ENCODE measurements around the gene ACACA.

Gene ACACA

GRCh38 chr17:37292429-37293139 is 114.1 kb downstream of the ACACA start:
- DNase-seq (ENCODE audit: low spot score), result no peak

DNA sequence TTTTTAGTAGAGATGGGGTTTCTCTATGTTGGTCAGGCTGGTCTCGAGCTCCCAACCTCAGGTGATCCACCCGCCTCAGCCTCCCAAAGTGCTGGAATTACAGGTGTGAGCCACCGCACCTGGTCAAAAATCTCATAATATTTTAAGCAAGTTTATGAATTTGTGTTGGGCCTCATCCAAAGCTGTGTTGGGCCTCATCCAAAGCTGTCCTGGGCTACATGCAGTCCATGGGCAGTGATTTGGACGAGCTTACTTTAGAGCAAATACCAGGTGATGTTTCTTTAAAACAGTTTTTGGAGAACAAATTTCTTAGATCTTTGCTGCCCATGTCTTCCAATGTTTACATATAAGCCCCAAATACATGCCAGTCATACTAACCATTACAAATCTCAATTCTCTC is 115.3 kb downstream of the ACACA start:
- DNase-seq (ENCODE audit: low spot score), result no peak

GRCh38 chr17:37286430-37286829 is 120.2 kb downstream of the ACACA start:
- no peak for DNase-seq (ENCODE audit: low spot score)

DNA sequence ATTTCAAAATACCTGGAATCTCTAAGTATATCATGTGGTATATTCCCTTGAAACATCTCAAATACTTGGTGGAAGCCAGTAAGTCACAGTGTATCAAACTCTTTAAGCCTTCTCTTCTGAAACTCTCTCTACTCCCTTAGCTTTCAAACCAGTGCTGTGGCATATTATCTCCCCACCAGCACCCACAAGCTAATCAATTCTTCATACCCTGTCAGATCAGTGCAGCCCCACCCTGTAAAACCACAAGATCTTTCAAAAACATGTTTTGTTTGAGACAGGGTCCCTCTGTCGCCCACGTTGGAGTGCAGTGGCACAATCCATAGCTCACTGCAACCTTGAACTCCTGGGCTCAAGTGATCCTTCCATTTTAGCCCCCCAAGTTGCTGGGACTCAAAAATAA is 122.4 kb downstream of the ACACA start:
- DNase-seq (ENCODE audit: low spot score), result no peak

DNA sequence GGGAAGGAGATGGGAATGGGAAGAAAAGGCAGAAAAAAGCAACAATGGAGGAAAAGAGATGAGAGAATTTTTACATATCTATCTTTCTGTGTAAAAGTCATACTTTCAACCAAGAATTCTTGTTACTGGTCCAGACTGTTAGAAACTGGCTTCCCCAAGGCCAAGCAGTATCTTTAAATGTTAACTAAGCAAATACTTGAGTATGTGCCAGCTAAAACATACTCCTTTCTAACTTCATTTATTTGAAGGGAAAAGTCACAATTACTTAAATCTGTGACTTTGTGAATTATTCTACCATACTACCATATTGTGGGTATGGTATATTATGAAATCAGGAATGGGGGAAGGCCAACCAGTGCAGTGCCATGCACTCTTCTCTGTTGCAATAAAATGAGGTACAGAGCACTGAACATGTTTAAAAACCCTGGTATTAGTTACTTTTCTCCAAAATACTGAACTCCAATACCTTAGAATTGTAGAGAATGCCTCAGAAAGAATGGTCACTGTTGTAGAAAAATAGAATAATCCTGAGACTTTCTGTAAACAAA is 123.1 kb downstream of the ACACA start:
- no peak for DNase-seq (ENCODE audit: low spot score)

GRCh38 chr17:37280841-37281240 is 125.8 kb downstream of the ACACA start:
- DNase-seq (ENCODE audit: low spot score), result no peak

DNA sequence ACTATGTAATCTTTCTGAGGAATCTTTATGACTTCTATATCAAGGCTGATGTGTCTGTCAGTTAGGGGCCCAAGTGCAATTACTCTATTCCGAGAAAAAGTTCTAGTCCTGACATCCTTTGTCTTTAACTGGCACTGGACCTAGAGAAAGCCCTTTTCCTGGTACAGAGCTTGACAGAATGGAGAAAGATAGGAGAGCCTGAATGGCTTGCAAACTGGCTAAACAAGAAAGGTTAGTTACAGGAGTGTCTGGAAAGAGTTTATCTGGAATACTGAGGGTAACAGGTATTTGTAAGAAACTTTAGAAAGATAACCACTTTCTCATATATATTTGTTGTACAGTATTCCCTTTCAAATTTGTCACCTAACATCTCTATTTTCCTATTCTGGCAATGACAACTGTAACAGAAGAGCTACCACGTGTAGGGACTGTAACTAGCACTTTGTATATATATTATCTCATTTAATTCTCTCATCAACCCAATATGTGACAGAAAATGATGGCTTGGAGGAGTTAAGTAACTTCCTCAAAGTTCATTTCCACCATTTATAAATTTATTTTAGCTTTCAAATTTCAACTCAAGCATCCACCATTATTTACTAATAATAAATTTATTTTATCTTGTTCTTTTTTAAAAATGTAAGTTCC is 128.3 kb downstream of the ACACA start:
- no peak for DNase-seq (ENCODE audit: low spot score)

- no peak for DNase-seq (ENCODE audit: low spot score)
These were observed 130.2 kb downstream of the ACACA start for GRCh38 chr17:37276475-37276874.

DNA sequence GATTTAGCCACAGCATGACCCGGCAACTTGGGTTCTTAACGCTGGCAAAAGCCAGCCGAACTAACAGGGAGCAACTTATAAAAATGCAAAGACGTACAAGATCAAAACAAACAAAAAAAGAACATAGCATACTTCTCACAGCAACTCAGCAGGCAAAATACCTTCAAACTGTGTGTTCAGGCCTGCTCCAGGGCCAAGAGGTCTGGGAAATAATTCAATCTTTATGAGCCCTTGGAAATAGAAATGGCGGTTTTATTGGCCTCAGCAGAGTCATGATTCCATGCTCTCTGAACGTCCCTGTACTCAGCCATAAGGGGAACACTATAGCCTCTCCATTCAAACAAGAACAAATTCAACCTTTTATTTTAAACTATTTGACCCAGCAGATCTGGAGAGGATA is 132.2 kb downstream of the ACACA start:
- no peak for DNase-seq (ENCODE audit: low spot score)

DNA sequence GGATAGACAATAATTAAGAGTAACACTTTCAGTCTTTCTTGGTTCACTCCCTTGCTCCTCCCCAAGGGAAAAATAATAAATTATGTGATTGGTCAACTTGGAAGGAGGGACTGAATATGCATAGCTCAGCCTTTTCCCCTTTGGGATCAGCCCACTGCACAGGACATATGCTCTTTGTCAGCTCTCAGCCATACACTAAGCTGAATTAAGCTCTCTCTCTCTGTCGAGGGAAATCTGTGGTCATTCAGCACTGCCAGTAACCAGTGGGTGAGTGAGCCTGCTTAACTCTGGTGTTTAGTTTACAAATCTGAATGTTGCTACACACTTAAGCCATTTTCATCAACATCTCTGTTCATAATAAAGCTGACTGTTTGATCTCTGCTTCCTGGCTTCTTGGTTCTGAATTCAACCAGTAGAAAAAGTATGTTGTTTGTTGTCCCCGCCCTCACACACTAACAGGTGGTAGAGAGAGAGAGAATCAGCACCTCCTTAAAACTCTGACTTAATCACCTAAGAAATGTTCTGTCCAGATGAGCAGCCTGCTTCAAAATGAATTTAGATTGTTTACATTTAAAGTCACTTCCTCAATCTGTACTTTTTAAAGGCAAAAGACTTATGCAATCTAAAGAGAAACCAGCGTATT is 133.1 kb downstream of the ACACA start:
- no peak for DNase-seq (ENCODE audit: low spot score)

GRCh38 chr17:37265446-37266173 is 141.0 kb downstream of the ACACA start:
- no peak for DNase-seq (ENCODE audit: low spot score)

DNA sequence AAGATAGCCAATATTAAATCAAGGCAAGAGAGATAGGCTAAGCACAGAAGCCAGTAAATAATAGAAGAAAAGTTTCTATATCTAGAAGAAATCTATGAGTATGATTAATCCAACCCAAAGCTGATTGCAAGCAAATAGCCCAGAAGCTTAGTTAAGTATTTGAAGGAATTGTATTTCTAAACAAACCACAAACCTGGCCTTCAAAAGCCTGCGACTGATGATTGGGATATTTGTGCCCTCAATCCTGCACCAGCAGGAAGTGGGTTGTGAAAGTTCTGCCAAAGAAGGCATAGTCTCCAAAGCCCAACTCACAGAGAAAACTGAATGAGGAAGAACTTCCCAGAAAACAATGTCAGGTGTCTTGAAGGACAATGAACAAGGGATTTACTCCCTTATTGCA is 145.3 kb downstream of the ACACA start:
- DNase-seq (ENCODE audit: low spot score), result no peak

DNA sequence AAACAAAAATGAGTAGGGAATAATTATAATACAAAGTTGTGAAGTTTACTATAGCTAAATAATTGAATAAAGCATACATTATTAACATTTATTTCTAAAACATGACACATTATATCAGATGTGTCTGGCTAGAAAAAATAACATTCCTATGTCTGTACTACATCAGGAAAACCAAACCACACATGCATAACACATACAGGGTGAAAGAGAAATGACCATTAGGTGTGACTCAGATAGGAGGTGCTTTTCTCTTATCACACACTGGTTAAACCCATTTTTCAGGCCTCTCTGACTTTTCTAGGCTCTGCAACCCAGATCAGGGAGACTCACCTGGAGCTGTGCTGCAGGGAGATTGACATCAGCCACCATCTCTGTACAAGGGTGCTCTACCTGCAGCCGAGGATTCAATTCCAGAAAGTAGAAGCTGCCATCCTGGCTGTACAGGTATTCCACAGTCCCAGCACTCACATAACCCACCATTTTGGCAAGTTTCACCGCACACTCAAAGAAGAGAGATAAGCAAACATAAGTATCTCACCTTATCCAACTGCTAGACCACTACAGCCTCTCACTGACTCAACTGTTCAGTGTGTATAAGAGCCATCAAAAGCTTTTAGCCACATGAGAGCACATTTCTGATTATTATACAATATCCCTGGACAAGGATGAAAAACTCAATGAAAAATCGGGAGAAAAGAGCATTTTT is 147.5 kb downstream of the ACACA start:
- no peak for DNase-seq (ENCODE audit: low spot score)

- DNase-seq (ENCODE audit: low spot score), result no peak
These were observed 150.0 kb downstream of the ACACA start for GRCh38 chr17:37256627-37257026.

GRCh38 chr17:37255432-37255831 is 151.2 kb downstream of the ACACA start:
- DNase-seq (ENCODE audit: low spot score), result no peak

DNA sequence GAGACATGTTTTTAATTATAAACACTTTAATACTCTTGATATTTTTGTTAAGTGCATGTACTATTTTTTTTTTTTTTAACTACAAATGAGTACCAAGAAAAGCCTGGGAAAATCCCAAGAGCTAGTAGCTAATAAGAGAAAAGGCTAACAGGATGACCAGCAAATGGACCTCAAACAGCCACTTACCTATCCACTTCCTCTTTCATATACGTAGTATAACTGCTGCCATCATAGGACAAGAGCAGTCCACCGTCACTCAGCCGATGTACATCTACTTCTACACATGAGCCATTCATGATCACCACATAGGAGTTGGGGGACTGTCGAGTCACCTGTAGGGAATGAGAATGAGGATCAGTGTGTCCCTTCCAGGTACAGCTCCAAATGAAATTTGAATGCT is 158.8 kb downstream of the ACACA start:
- no peak for DNase-seq (ENCODE audit: low spot score)

GRCh38 chr17:37246085-37246484 is 160.6 kb downstream of the ACACA start:
- no peak for DNase-seq (ENCODE audit: low spot score)

DNA sequence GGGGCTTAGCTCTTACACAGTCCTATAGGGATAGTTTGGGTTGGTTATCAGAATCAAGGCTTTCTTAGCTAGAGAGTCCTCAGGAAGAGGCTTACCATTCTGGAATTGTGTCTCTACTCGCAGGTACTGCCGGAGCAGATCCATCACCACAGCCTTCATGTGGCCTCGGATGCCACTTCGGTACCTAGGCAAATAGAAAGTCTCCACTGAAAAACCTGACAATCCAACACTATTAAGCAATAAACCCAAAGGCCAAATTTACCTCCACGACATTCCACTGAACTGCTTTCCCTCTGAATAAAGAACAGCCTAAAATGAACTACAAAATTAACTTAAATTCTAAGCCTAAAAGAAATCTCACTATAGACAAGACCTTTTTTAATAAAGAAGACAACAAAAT is 166.3 kb downstream of the ACACA start:
- DNase-seq (ENCODE audit: low spot score), result no peak

GRCh38 chr17:37239690-37240334 is 166.8 kb downstream of the ACACA start:
- peak; percentile 18 for DNase-seq (ENCODE audit: low spot score)

DNA sequence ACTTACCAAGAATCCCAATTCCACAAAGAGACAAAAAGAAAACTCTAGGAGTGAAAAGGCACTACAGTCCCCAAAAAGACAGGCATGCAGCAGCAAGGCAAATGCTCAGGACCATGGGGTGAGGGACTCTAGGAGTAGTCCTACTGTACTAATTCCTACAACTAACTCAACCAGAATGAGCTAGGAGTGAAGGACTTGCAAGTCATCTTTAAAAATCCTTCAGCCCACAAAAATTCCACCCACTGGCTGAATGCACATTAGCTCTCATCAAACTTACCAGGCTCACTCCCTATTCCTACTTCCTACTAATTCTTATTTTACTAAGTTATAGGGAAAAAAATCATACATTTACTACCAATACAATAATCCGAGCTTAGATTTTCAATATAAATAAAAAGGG is 172.5 kb downstream of the ACACA start:
- peak; percentile 22 for DNase-seq (ENCODE audit: low spot score)

GRCh38 chr17:37233036-37233435 is 173.6 kb downstream of the ACACA start:
- no peak for DNase-seq (ENCODE audit: low spot score)

All from putamen (tissue), 1 donor.